Muscle layer of colon (tissue), 2 donors: Measurements from ENCODE around the gene CNTNAP5.

Experiments used
- H3K27ac ChIP-seq: one replicate; pipeline ENCODE4 v1.7.0; 2013; ENCODE audit warnings: low read depth, mild to moderate bottlenecking, low read length, moderate library complexity
- H3K27me3 ChIP-seq, 2 donors: one replicate each; pipeline ENCODE4 v1.7.0; 2013; ENCODE audit warnings: low read length in 2 of 2, mild to moderate bottlenecking in 2 of 2; ENCODE audit not compliant: insufficient read depth in 2 of 2, control insufficient read depth in 1 of 2
- H3K36me3 ChIP-seq: one replicate; pipeline ENCODE4 v1.7.0; 2013; ENCODE audit warnings: mild to moderate bottlenecking, low read length; ENCODE audit not compliant: insufficient read depth
- H3K4me1 ChIP-seq: one replicate; pipeline ENCODE4 v1.7.0; 2013; ENCODE audit warnings: mild to moderate bottlenecking, low read length; ENCODE audit not compliant: insufficient read depth
- H3K4me3 ChIP-seq, 2 donors: one replicate each; pipeline ENCODE4 v1.7.0; 2013; ENCODE audit warnings: low read length in 2 of 2, low read depth in 1 of 2, mild to moderate bottlenecking in 1 of 2, moderate library complexity in 1 of 2
- H3K9ac ChIP-seq: one replicate; pipeline ENCODE4 v1.7.0; 2013; ENCODE audit warnings: low read length
- H3K9me3 ChIP-seq: one replicate; pipeline ENCODE4 v1.7.0; 2013; ENCODE audit warnings: mild to moderate bottlenecking, low read length
- donor health status: abdominal sarcoma.
- donor health status: Adenocarcinoma of cecum.

CNTNAP5 gene

DNA sequence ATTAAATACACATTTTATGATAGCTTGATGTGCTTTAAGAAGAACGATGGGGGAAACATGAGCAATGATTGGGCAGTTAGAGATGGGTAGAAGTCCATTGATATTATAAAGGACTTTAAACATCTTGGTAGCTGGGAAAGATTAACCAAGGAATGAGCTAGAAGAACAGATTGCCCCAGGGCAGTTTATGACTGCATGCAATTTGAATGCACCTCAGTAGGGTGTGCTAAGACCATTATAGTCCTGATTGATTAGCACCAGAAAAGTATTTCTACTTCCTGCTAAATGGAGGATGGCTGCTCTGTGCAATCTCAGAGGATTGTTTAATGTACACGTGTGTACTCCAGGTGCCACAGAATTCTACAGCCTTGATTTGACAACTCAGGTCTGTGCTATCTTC lies 641.9 kb downstream of the CNTNAP5 start:
- Histone ChIP-seq H3K27me3 (no peaks in the 10 kb centered on the region), H3K4me1 (no peaks in the 10 kb centered on the region), H3K9ac (no peak overlapping the region), H3K4me3 (no peak overlapping the region), H3K27ac (no peak overlapping the region), H3K36me3 (no peaks in the 10 kb centered on the region), H3K9me3 (no peaks in the 10 kb centered on the region)

DNA sequence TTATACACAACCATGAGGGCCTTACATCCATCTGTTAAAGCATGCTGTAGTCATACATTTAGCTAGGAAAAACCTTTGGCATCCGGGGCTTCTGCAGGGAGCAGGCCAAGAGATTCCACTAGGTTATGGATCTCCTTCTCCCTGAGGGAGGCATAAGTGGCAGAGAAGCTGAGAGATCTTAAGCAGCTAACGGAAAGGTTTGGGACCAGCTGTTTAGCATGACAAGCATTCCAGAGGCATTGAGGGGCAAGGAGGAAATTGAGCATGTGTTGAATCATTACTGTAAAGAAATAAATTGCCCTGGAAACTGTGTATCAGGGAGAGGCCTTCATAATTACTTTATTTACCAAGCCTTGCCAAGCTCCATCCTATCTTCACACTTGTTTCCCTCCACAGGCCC lies 643.1 kb downstream of the CNTNAP5 start:
- Histone ChIP-seq H3K9ac (no peak overlapping the region), H3K27me3 (no peaks in the 10 kb centered on the region), H3K4me1 (no peaks in the 10 kb centered on the region), H3K27ac (no peak overlapping the region), H3K36me3 (no peaks in the 10 kb centered on the region), H3K4me3 (no peak overlapping the region), H3K9me3 (no peaks in the 10 kb centered on the region)

DNA sequence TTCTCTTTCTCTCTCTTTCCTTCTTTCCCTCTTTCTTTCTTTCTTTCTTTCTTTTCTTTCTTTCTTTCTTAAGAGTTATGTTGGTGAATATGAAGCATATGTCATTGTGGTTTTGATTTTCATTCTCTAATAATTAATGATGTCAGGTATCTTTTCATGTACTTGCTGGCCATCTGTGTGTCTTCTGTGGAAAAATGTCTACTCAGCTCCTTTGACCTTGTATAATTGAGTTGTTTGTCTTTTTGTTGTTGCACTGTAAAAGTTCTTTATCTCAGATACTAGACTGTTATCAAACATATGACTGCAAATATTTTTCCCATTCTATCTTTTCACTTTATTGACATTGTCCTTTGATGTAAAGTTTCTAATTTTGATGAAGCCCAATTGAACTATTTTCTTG lies 645.1 kb downstream of the CNTNAP5 start:
- H3K4me1 ChIP-seq: no peaks in the 10 kb centered on the region
- H3K9ac ChIP-seq: no peak overlapping the region
- no peak overlapping the region for H3K27ac ChIP-seq
- H3K9me3 ChIP-seq: no peaks in the 10 kb centered on the region
- H3K36me3 ChIP-seq: no peaks in the 10 kb centered on the region
- H3K4me3 ChIP-seq: no peak overlapping the region
- H3K27me3 ChIP-seq: no peaks in the 10 kb centered on the region

DNA sequence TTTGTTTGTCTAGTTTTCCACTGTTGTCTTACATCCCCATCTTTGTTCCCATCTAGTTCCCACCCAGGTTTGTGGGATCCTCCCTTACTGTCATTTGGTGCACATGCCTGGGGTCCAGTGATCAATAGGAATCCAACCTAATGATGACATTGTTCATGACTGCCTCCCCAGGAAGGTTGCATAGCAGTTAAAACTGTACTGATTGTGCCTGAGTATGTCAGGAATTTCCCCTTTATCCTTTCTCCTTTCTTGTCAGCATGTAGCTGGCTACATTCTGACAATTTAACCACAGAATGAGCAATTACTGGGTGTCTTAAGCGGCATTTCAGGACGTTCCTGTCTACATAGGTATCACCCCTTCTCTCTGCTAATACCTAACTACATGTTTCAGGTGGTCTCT lies 653.0 kb downstream of the CNTNAP5 start:
- H3K9ac ChIP-seq: no peak overlapping the region
- no peaks in the 10 kb centered on the region for H3K27me3 ChIP-seq
- H3K4me1 ChIP-seq: no peaks in the 10 kb centered on the region
- H3K36me3 ChIP-seq: no peaks in the 10 kb centered on the region
- no peak overlapping the region for H3K27ac ChIP-seq
- H3K4me3 ChIP-seq: no peak overlapping the region
- no peaks in the 10 kb centered on the region for H3K9me3 ChIP-seq

DNA sequence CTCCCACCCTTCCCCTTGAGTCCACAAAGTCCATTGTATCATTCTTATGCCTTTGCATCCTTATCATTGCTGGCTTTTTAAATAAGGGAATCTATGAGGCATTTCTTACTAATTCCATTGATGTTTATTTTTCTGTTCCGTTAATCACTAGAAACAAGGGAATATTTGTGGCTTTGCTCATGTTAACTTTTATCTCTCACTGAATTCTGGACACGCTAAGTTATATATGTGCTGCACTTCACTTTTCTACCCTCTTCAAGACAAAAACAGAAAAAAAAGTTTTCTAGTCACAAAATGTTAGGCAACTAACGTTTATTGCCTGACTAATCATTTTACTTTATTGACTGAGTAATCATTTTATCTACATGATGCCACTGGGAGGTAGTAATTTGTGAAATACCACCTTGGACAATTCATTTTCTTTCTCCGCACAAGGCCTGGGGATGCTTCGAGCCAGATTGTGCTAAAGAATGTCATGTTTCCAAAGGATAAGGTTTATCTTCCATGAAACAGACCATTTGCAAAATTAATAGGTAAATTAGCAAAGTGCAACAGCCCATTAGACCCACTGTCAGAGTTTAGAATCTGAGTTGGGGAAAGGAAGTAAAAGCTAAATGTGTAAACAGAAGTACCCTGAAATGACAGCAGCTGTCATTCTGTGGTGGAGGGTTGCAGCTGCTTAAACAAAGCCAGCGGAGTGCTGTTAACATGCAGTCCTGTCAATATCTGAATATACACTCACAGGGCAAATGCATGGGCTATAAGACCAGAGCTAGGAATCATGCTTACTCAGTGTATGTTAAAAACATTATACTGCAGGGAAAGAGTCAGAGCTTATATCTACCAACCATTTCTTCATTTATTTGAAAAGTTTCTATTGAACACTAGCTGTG lies 658.7 kb downstream of the CNTNAP5 start:
- Histone ChIP-seq H3K27me3 (no peaks in the 10 kb centered on the region), H3K9me3 (no peaks in the 10 kb centered on the region), H3K4me1 (no peaks in the 10 kb centered on the region), H3K27ac (no peak overlapping the region), H3K4me3 (no peak overlapping the region), H3K9ac (no peak overlapping the region), H3K36me3 (no peaks in the 10 kb centered on the region)

DNA sequence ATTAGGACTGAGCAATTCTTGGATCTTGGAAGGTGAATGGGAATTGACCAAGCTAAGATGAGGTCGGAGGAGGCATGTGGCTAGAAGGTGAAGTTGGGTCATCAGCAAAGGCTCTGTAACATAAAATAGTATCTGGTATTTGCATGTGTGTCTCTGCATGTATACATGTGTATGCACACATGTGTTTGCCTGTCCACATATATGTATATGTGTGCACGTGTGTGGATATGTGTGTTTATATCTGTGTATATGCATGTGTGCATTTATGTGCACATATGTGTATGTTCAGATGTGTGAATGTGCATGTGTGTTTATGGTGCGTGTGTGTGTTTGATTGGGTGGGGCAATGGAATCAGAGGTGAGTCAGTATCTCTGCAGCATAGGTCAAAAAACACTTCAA lies 664.3 kb downstream of the CNTNAP5 start:
- Histone ChIP-seq H3K9ac (no peak overlapping the region), H3K4me1 (no peaks in the 10 kb centered on the region)

DNA sequence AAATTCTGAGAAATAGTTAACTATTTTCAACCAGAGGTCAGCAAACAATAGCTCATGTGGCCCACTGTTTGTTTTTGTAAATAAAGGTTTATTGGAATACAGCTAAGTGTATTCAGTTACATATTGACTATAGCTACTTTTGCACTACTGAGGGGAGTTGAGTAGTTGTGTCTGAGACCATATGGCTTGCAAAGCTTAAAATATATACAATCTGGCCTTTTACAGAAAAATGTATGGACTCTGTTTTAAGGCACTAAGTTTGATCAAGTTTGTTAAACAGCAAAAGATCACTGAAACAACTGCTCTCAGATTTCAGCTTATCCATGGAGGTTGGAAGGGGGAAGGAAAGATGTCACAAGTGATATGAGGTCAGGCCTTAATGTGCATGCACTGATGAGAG lies 667.1 kb downstream of the CNTNAP5 start:
- no peaks in the 10 kb centered on the region for H3K4me1 ChIP-seq
- no peak overlapping the region for H3K27ac ChIP-seq
- no peaks in the 10 kb centered on the region for H3K36me3 ChIP-seq
- no peak overlapping the region for H3K9ac ChIP-seq
- no peaks in the 10 kb centered on the region for H3K9me3 ChIP-seq
- no peak overlapping the region for H3K4me3 ChIP-seq
- no peaks in the 10 kb centered on the region for H3K27me3 ChIP-seq

More for the DNA sequence above, 664.3 kb downstream of the CNTNAP5 start:
- Histone ChIP-seq H3K4me3 (no peak overlapping the region), H3K9me3 (no peaks in the 10 kb centered on the region), H3K36me3 (no peaks in the 10 kb centered on the region), H3K27me3 (no peaks in the 10 kb centered on the region), H3K27ac (no peak overlapping the region)

DNA sequence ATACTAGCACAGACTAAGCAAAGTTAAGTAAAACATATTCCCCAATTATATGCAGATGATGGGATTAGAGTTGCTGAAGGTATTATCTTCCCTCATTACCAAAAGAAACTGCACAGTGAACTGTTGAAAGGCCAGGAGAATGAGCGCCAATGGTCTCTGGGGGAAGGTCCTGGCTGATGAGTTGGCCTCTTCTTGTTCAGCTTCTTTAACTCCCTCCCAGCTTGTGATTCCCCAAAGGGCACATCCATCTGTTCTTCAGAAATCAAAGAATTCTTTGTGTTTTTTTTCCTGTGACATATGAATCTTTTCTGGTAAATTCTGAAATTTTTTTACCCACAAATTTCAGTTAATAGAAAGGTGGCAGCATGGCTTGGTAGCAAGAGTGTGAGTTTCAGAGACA lies 667.6 kb downstream of the CNTNAP5 start:
- no peak overlapping the region for H3K4me3 ChIP-seq
- H3K9ac ChIP-seq: no peak overlapping the region
- H3K27ac ChIP-seq: no peak overlapping the region
- H3K4me1 ChIP-seq: no peaks in the 10 kb centered on the region
- H3K27me3 ChIP-seq: no peaks in the 10 kb centered on the region
- no peaks in the 10 kb centered on the region for H3K36me3 ChIP-seq
- H3K9me3 ChIP-seq: no peaks in the 10 kb centered on the region

DNA sequence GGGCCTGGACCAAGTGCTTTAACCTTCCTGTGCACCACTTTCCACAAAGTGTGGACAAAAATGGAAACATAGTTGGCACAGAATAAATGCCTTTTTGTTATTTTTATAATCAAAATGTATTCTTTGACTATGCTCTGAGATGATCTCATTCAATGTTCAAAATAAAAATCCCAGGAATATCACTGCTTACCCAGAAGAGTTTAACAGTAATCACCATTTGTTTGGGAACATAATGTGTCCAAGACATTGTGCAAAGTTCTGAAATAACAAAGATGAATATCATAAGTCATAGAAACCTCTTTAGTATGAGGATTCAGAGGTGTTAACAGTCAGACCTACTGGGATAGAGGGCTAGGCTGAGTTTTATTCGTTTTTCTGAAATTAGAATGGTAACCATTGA lies 668.1 kb downstream of the CNTNAP5 start:
- Histone ChIP-seq H3K36me3 (no peaks in the 10 kb centered on the region), H3K27ac (no peak overlapping the region), H3K9me3 (no peaks in the 10 kb centered on the region), H3K4me1 (no peaks in the 10 kb centered on the region), H3K27me3 (no peaks in the 10 kb centered on the region), H3K4me3 (no peak overlapping the region), H3K9ac (no peak overlapping the region)

DNA sequence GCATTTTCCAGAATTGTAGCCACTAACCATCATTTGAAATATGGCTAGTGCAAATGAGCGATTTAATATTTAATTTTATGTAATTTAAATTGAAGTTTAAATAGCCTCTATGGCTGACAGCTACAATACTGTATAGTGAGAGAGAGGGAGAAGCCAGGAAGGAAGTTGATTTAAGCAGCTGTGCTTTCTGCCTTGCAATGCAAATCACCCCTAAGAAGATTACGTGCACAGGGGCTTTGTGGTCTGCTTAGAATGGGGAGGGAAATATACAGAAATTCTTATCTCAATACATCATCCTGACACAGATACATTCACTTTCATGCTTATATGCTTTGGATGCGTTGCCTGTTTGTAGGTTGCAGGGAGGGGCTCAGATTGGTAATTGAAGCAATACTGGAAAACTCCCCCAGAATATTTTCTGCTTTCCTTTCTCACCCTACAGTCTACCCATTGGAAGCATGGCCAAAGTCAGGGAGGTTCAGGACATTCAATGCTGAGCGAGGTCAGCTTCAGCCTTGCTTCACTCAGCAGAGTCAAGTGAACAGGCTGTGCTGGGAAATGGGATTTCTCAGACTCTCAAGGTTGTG lies 674.0 kb downstream of the CNTNAP5 start:
- Histone ChIP-seq H3K27ac (no peak overlapping the region), H3K9me3 (no peaks in the 10 kb centered on the region), H3K36me3 (no peaks in the 10 kb centered on the region), H3K4me1 (no peaks in the 10 kb centered on the region), H3K27me3 (no peaks in the 10 kb centered on the region), H3K4me3 (no peak overlapping the region), H3K9ac (no peak overlapping the region)

DNA sequence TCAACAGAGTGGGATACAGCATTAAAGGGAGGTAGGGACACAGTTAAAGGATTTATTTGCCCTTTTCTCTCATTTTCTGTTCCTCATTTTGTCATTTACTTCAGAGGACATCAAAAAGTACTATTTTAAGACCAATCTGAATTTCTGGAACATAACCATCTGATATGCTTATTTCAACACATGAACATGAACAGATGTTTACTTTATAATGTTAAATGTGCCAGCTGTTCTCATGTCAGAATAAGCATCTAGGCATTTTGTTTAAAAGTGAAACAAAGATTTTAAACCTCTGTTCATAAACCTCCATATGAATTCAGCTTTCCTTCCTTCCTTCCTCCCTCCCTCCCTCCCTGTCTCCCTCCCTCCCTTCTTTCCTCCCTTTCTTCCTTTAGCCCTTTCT lies 677.7 kb downstream of the CNTNAP5 start:
- H3K4me1 ChIP-seq: no peaks in the 10 kb centered on the region
- H3K27me3 ChIP-seq: no peaks in the 10 kb centered on the region
- H3K27ac ChIP-seq: no peak overlapping the region
- no peaks in the 10 kb centered on the region for H3K36me3 ChIP-seq
- H3K9ac ChIP-seq: no peak overlapping the region
- H3K9me3 ChIP-seq: no peaks in the 10 kb centered on the region
- no peak overlapping the region for H3K4me3 ChIP-seq
